Measurements from ENCODE around the gene STX8. TPM values are rescaled to one million over a fixed set of nuclear protein-coding genes. Genes with fewer than 3 reads are reported as not detected.

The STX8 gene
- total and polyA plus RNA-seq, 9 of the 15 experiments (the other 6 are each of a cell fraction or from before 2014, with no cell fraction given) = 14.6 to 42.5 (median 22.1) TPM

GRCh38 chr17:9329251-9329921, 246.2 kb downstream of the STX8 start (continued):
- TF ChIP-seq GTF2A2 (tag; IDR thresholded peaks at IDR 0.05) (no peak), HNRNPK (IDR thresholded peaks at IDR 0.05; ENCODE audit: low read depth, low read length, poor library complexity, severe bottlenecking) (no peak), ZFP1 (CRISPR knock-in tag; IDR thresholded peaks at IDR 0.05) (no peak)
- TF ChIP-seq, protein P1, sequence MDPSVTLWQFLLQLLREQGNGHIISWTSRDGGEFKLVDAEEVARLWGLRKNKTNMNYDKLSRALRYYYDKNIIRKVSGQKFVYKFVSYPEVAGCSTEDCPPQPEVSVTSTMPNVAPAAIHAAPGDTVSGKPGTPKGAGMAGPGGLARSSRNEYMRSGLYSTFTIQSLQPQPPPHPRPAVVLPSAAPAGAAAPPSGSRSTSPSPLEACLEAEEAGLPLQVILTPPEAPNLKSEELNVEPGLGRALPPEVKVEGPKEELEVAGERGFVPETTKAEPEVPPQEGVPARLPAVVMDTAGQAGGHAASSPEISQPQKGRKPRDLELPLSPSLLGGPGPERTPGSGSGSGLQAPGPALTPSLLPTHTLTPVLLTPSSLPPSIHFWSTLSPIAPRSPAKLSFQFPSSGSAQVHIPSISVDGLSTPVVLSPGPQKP (CRISPR knock-in tag; IDR thresholded peaks at IDR 0.05) = no peak

- Histone ChIP-seq H3K4me2 (ENCODE audit: insufficient read depth, low read length) (no peak overlapping the region), H3K4me1 (replicated peaks in 1 of 2; ENCODE audit: control insufficient read depth in 2 of 2, insufficient read depth in 2 of 2, low read length in 2 of 2) (no peaks in the 10 kb centered on the region), H3K9me3 (replicated peaks; ENCODE audit: control insufficient read depth, insufficient read depth, low read depth, low read length) (no peaks in the 10 kb centered on the region), H3K4me3 (no peak overlapping the region), H3K27me3 (ENCODE audit: control insufficient read depth in 2 of 2, insufficient read depth in 2 of 2, low read length in 2 of 2) (peaks cover 0 to 4% of the 10 kb centered on the region in 2 experiments; a peak in 1 of 5 replicates), H4K20me1 (replicated peaks; ENCODE audit: control insufficient read depth, insufficient read depth, low read length) (no peaks in the 10 kb centered on the region), H3K27ac (ENCODE audit: extremely low read depth, low read depth, low read length) (no peak overlapping the region), H2AFZ (ENCODE audit: low read depth, low read length) (no peak overlapping the region), H3K9me1 (ENCODE audit: control insufficient read depth, insufficient read depth, low read length) (no peaks in the 10 kb centered on the region), H3K79me2 (ENCODE audit: control insufficient read depth, insufficient read depth, low read length) (no peaks in the 10 kb centered on the region), H3K36me3 (ENCODE audit: control insufficient read depth, insufficient read depth, low read length) (no peaks in the 10 kb centered on the region), H3K9ac (ENCODE audit: insufficient read depth in 1 of 2, low read depth in 2 of 2, low read length in 2 of 2) (no peak overlapping the region)
- intact Hi-C loops (cut with micrococcal nuclease) = no loop called here
- in situ Hi-C loops (cut with MboI) = no loop called here
- TF ChIP-seq POLR2AphosphoS2 (IDR thresholded peaks at IDR 0.05; ENCODE audit: low read length) (no peak), HDAC6 (IDR thresholded peaks at IDR 0.05; ENCODE audit: low read depth, low read length) (no peak), ZNF830 (CRISPR knock-in tag; IDR thresholded peaks at IDR 0.05) (no peak), CEBPZ (IDR thresholded peaks at IDR 0.05; ENCODE audit: borderline replicate concordance, low read depth, low read length) (no peak), SMARCE1 (IDR thresholded peaks at IDR 0.05) (no peak), ZNF436 (CRISPR knock-in tag; IDR thresholded peaks at IDR 0.05) (no peak), BRF2 (IDR thresholded peaks at IDR 0.05; ENCODE audit: borderline replicate concordance, insufficient read depth, insufficient read length) (no peak), HDAC1 (IDR thresholded peaks at IDR 0.05) (no peak), POLR2A (conservative IDR thresholded peaks at IDR 0.05) (no peak)
- TF ChIP-seq, protein P2, sequence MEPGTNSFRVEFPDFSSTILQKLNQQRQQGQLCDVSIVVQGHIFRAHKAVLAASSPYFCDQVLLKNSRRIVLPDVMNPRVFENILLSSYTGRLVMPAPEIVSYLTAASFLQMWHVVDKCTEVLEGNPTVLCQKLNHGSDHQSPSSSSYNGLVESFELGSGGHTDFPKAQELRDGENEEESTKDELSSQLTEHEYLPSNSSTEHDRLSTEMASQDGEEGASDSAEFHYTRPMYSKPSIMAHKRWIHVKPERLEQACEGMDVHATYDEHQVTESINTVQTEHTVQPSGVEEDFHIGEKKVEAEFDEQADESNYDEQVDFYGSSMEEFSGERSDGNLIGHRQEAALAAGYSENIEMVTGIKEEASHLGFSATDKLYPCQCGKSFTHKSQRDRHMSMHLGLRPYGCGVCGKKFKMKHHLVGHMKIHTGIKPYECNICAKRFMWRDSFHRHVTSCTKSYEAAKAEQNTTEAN (CRISPR knock-in tag; IDR thresholded peaks at IDR 0.05) = no peak
- TF ChIP-seq, protein P3, sequence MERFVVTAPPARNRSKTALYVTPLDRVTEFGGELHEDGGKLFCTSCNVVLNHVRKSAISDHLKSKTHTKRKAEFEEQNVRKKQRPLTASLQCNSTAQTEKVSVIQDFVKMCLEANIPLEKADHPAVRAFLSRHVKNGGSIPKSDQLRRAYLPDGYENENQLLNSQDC (CRISPR knock-in tag; IDR thresholded peaks at IDR 0.05) = no peak
- ChIA-PET CTCF (ENCODE audit: low intra/inter-chr PET ratio) (no interaction called here), POLR2A (no interaction called here)
- BruUV-seq (replicated peaks) = no TSS peak
- 5% methylated on average over 4 of the region's 4 CpGs for WGBS (ENCODE audit: insufficient coverage, low coverage, missing lambda C conversion rate)
- DNase-seq (ENCODE audit: extremely low read depth in 1 of 4, low spot score in 3 of 4) (no peak), ATAC-seq (no peak), FAIRE-seq (no peak)
These were observed 250.8 kb downstream of the STX8 start for GRCh38 chr17:9324864-9325263.
